ENCODE results near the gene PDLIM5. TPM values are rescaled to one million over a fixed set of nuclear protein-coding genes. Genes with fewer than 3 reads are reported as not detected.

PDLIM5 gene
- total RNA-seq, 2 experiments from 2014 or later, result 14.8 to 18.3 TPM

DNA sequence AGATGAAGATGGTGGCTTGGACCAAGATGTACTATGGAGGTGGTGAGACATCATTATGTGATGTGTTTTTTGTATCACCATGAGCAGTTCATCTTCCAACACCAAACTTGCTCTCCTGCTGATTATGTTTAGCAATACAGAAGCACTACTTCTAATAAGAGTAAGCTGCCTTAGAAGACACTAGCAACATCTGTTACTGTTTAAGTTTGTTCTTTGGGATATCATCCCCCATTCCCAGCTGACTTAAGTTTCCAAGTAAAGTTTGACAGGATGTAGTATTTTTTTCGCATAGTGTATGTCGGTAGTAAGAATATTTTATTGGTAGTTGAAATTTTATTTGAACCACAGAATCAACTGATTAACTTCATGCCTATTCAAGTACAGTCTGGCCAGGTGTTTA, 182.5 kb downstream of the PDLIM5 start:
- no peak for ATAC-seq
- no peak for DNase-seq
- ChIA-PET POLR2A (no interaction called here), CTCF (no interaction called here)
- H3K36me3 Mint-ChIP-seq (ENCODE audit: low read depth), result peaks cover 4% of the 10 kb centered on the region
- H3K9me3 Mint-ChIP-seq, result no peaks in the 10 kb centered on the region
- TF ChIP-seq, protein P1, sequence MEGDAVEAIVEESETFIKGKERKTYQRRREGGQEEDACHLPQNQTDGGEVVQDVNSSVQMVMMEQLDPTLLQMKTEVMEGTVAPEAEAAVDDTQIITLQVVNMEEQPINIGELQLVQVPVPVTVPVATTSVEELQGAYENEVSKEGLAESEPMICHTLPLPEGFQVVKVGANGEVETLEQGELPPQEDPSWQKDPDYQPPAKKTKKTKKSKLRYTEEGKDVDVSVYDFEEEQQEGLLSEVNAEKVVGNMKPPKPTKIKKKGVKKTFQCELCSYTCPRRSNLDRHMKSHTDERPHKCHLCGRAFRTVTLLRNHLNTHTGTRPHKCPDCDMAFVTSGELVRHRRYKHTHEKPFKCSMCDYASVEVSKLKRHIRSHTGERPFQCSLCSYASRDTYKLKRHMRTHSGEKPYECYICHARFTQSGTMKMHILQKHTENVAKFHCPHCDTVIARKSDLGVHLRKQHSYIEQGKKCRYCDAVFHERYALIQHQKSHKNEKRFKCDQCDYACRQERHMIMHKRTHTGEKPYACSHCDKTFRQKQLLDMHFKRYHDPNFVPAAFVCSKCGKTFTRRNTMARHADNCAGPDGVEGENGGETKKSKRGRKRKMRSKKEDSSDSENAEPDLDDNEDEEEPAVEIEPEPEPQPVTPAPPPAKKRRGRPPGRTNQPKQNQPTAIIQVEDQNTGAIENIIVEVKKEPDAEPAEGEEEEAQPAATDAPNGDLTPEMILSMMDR (IDR thresholded peaks at IDR 0.05), result no peak
- no peak overlapping the region for H3K4me3 Mint-ChIP-seq
- intact Hi-C loops (cut with micrococcal nuclease), result no loop called here
- H3K27me3 Mint-ChIP-seq, result no peaks in the 10 kb centered on the region
- H3K4me1 Mint-ChIP-seq (ENCODE audit: low read depth), result no peaks in the 10 kb centered on the region
- H3K27ac Mint-ChIP-seq, result no peak overlapping the region

DNA sequence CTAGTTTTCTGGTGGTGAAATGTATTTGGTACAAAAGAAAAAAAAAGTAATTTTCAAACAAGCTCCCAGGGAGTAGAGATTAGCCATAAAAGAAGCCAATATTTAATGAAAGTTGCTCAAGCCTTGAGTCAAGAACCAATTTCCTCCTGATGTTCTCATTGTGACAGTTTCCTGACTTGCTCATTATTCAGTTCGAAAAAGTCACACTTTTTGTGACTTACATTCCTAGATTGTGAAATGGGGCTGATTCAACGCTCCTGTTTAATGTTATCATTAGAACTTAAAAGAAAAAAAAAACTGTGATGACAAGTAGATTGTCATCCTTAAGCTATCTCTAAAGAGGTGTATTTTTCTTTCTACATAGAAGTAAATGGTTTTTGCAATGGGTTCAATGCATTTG, 183.4 kb downstream of the PDLIM5 start:
- TF ChIP-seq, protein P1 (IDR thresholded peaks at IDR 0.05), result no peak
- CTCF ChIA-PET, result interaction anchor here (1.0 kb wide), 1 partner anchor 14 kb away, joined by 3 read pairs; no protein-coding TSS in a partner anchor
- DNase-seq, result no peak
- H3K27ac Mint-ChIP-seq, result no peak overlapping the region
- H3K27me3 Mint-ChIP-seq, result no peaks in the 10 kb centered on the region
- H3K4me1 Mint-ChIP-seq (ENCODE audit: low read depth), result no peaks in the 10 kb centered on the region
- no peak overlapping the region for H3K4me3 Mint-ChIP-seq
- peaks cover 4% of the 10 kb centered on the region for H3K36me3 Mint-ChIP-seq (ENCODE audit: low read depth)
- H3K9me3 Mint-ChIP-seq, result no peaks in the 10 kb centered on the region
- ATAC-seq, result no peak
- POLR2A ChIA-PET, result no interaction called here
- intact Hi-C loops (cut with micrococcal nuclease), result no loop called here

DNA sequence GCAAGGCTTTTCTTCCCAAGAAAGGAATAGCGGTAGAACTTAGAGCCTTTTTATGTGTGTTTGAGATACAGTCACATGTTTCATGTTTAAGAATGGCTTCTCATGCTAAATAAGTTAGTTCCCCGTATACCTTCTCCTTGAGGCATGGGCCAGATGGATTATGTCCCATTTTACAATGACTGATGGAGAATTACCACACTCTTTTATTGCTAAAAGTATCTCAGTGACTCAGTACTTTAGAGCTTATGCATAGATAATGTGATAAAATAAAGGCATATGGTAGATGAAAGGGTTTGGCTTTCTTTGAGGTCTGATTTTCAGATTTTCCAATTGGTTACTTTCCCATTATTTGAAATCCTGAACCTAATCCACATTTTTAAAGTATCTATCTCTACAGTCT, 184.3 kb downstream of the PDLIM5 start:
- no peak overlapping the region for H3K27ac Mint-ChIP-seq
- no peaks in the 10 kb centered on the region for H3K4me1 Mint-ChIP-seq (ENCODE audit: low read depth)
- ChIA-PET CTCF (interaction anchor here (1.0 to 1.2 kb wide), 2 partner anchors 15 to 229 kb away, joined by 3 read pairs; no protein-coding TSS in a partner anchor), POLR2A (no interaction called here)
- TF ChIP-seq, protein P1 (IDR thresholded peaks at IDR 0.05), result no peak
- H3K9me3 Mint-ChIP-seq, result no peaks in the 10 kb centered on the region
- intact Hi-C loops (cut with micrococcal nuclease), result no loop called here
- H3K27me3 Mint-ChIP-seq, result no peaks in the 10 kb centered on the region
- ATAC-seq (no peak), DNase-seq (no peak)
- H3K4me3 Mint-ChIP-seq, result no peak overlapping the region
- H3K36me3 Mint-ChIP-seq (ENCODE audit: low read depth), result peaks cover 4% of the 10 kb centered on the region

GRCh38 chr4:94639298-94639697, 187.6 kb downstream of the PDLIM5 start:
- ATAC-seq (no peak), DNase-seq (no peak)
- Mint-ChIP-seq H3K27me3 (no peaks in the 10 kb centered on the region), H3K27ac (no peak overlapping the region), H3K4me3 (no peak overlapping the region), H3K9me3 (no peaks in the 10 kb centered on the region), H3K36me3 (ENCODE audit: low read depth) (peaks cover 3% of the 10 kb centered on the region), H3K4me1 (ENCODE audit: low read depth) (no peaks in the 10 kb centered on the region)
- CTCF ChIA-PET, result no interaction called here
- POLR2A ChIA-PET, result no interaction called here
- intact Hi-C loops (cut with micrococcal nuclease), result no loop called here
- TF ChIP-seq, protein P1 (IDR thresholded peaks at IDR 0.05), result no peak

DNA sequence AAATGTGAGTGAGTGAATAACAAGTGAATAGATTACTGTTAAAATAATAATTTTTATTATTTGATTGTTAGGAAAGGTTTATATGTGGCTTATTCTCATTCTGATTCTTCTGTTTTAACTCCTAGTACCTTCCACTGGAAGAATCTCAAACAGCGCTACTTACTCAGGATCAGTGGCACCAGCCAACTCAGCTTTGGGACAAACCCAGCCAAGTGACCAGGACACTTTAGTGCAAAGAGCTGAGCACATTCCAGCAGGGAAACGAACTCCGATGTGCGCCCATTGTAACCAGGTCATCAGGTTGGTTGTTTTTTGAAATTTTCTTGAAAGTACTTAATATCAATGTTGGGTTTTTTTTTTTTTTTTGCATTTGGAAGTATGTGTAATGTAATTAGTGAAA, 188.4 kb downstream of the PDLIM5 start:
- DNase-seq (no peak), ATAC-seq (no peak)
- intact Hi-C loops (cut with micrococcal nuclease), result no loop called here
- Mint-ChIP-seq H3K4me3 (no peak overlapping the region), H3K27ac (no peak overlapping the region), H3K27me3 (no peaks in the 10 kb centered on the region), H3K4me1 (ENCODE audit: low read depth) (no peaks in the 10 kb centered on the region), H3K36me3 (ENCODE audit: low read depth) (peaks cover 2% of the 10 kb centered on the region), H3K9me3 (no peaks in the 10 kb centered on the region)
- TF ChIP-seq, protein P1 (IDR thresholded peaks at IDR 0.05), result no peak
- POLR2A ChIA-PET, result no interaction called here
- CTCF ChIA-PET, result no interaction called here

All from activated CD8-positive, alpha-beta T cell treated with anti-CD3 and anti-CD28 coated beads for 36 hours (primary cell).